ENCODE results near the gene SRMS.

DNA sequence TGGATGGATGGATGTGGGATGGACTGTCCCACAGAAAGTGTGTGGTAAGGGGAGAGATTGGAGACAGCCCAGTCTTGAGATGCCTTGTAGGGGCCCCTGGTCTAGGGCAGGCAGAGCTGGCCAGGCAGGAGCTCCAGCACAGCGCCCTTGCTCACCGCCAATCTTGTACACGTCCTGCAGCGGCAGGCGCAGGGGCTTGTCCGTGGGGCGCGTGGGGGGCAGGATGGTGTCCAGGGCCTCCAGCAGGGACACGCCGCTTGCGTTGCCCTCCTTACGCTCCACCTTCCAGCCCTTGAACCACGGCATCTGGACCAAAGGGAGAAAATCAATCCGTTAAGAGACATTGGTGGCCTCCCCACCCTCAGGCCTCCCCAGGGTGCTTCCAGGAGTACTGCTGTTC is 54.6 kb downstream of the SRMS start:
- TF ChIP-seq, protein P1, sequence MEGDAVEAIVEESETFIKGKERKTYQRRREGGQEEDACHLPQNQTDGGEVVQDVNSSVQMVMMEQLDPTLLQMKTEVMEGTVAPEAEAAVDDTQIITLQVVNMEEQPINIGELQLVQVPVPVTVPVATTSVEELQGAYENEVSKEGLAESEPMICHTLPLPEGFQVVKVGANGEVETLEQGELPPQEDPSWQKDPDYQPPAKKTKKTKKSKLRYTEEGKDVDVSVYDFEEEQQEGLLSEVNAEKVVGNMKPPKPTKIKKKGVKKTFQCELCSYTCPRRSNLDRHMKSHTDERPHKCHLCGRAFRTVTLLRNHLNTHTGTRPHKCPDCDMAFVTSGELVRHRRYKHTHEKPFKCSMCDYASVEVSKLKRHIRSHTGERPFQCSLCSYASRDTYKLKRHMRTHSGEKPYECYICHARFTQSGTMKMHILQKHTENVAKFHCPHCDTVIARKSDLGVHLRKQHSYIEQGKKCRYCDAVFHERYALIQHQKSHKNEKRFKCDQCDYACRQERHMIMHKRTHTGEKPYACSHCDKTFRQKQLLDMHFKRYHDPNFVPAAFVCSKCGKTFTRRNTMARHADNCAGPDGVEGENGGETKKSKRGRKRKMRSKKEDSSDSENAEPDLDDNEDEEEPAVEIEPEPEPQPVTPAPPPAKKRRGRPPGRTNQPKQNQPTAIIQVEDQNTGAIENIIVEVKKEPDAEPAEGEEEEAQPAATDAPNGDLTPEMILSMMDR (conservative IDR thresholded peaks at IDR 0.05; ENCODE audit: low read length) = no peak
- TF ChIP-seq EZH2phosphoT487 (IDR thresholded peaks at IDR 0.05; ENCODE audit: borderline replicate concordance) = no peak

All from Loucy (cell line).